A549 (cell line): ENCODE data around the gene NTM. TPM values are rescaled to one million over a fixed set of nuclear protein-coding genes. Genes with fewer than 3 reads are reported as not detected.

Experiments used
- ATAC-seq, 2 experiments: fragments of 200-7000 bp in 1 of 2; fragments of >200 bp in 1 of 2; cut with Nextera tagmentation in 1 of 2; cut with Tn5 transposase in 1 of 2; 3 replicates each; pipeline versions ENCODE4 v1.8.0 to v1.9.1; 2018 to 2020; ENCODE audit warnings: mild to moderate bottlenecking in 1 of 2, moderate library complexity in 1 of 2
- CTCF ChIA-PET: fragments of 300-600 bp; sonication (Branson Sonifier 250); formaldehyde crosslinking; extraction: SDS; loops from one replicate; lab custom pipeline; 2021; ENCODE audit warnings: antibody characterized with exemption, inconsistent platforms; lab: Yijun Ruan, JAX
- POLR2A ChIA-PET: fragments of 350-600 bp; formaldehyde crosslinking; extraction: SDS; loops from one replicate; lab custom pipeline; 2021; ENCODE audit warnings: antibody characterized with exemption, inconsistent platforms; lab: Yijun Ruan, JAX
- DNase-seq, 2 experiments: peaks; one replicate each; pipeline versions ENCODE4 v3.0.0 to v3.0.0-alpha.2; 2011 to 2016; ENCODE audit warnings: low read depth in 1 of 2, low spot score in 1 of 2
- FAIRE-seq: peaks from 2 replicates; lab custom pipeline; 2011; peaks lifted over from hg19 to GRCh38; lab: Jason Lieb, UNC
- H3K27ac ChIP-seq, 2 experiments: fragments of >200 bp; sonication (Bioruptor Twin); formaldehyde crosslinking; 3 replicates each; pipeline ENCODE4 v1.5.1; 2016 to 2017
- H3K4me1 ChIP-seq: fragments of >200 bp; sonication (Bioruptor Twin); formaldehyde crosslinking; 3 replicates; pipeline ENCODE4 v1.6.1; 2016
- H3K4me2 ChIP-seq: fragments of >200 bp; sonication (Bioruptor Twin); formaldehyde crosslinking; 3 replicates; pipeline ENCODE4 v1.6.1; 2016
- H3K4me3 ChIP-seq: fragments of >200 bp; sonication (Bioruptor Twin); formaldehyde crosslinking; 3 replicates; pipeline ENCODE4 v1.5.1; 2016
- H3K9me3 ChIP-seq: fragments of >200 bp; sonication (Bioruptor Twin); formaldehyde crosslinking; 3 replicates; pipeline ENCODE4 v1.6.1; 2016
- BHLHE40 ChIP-seq: IDR thresholded peaks from 2 replicates; pipeline ENCODE4 v1.6.1; 2012; ENCODE audit warnings: low read depth, low read length, inconsistent platforms
- CHD2 ChIP-seq: fragments of 150-350 bp; IDR thresholded peaks from 2 replicates; pipeline ENCODE4 v1.6.1; 2014; ENCODE audit warnings: low read length; ENCODE audit not compliant: partially characterized antibody
- CHD4 ChIP-seq: fragments of 200-600 bp; sonication (generic); IDR thresholded peaks from 2 replicates; pipeline ENCODE4 v1.6.1; 2016; ENCODE audit warnings: antibody characterized with exemption, mild to moderate bottlenecking, borderline replicate concordance
- EHF ChIP-seq: fragments of 250-450 bp; sonication (Bioruptor Pico); IDR thresholded peaks from 2 replicates; pipeline ENCODE4 v1.5.0; 2020; ENCODE audit warnings: mild to moderate bottlenecking
- EHMT2 ChIP-seq: fragments of 200-600 bp; sonication (generic); IDR thresholded peaks from 2 replicates; pipeline ENCODE4 v1.6.1; 2016; ENCODE audit warnings: antibody characterized with exemption, low read depth, mild to moderate bottlenecking, moderate library complexity
- EP300 ChIP-seq, 2 experiments: fragments of >200 bp; sonication (Bioruptor Twin); formaldehyde crosslinking; IDR thresholded peaks; 2 replicates in 1 of 2; 3 replicates in 1 of 2; pipeline ENCODE4 v1.6.1; 2016 to 2017
- FOSB ChIP-seq: fragments of 250-450 bp; sonication (Bioruptor Pico); IDR thresholded peaks from 2 replicates; pipeline ENCODE4 v1.5.0; 2020; ENCODE audit warnings: mild to moderate bottlenecking, moderate library complexity
- GATA3 ChIP-seq: IDR thresholded peaks from 2 replicates; pipeline ENCODE4 v1.6.1; 2012; ENCODE audit warnings: borderline replicate concordance
- HDAC2 ChIP-seq: fragments of 200-600 bp; sonication (generic); IDR thresholded peaks from 2 replicates; pipeline ENCODE4 v1.6.1; 2016
- HES2 ChIP-seq: fragments of >200 bp; sonication (Bioruptor Twin); formaldehyde crosslinking; IDR thresholded peaks from 2 replicates; pipeline ENCODE4 v1.6.1; 2016
- HEYL ChIP-seq: fragments of 250-450 bp; sonication (Bioruptor Pico); IDR thresholded peaks from 2 replicates; pipeline ENCODE4 v1.8.0; 2021; ENCODE audit warnings: mild to moderate bottlenecking, moderate library complexity
- HOXA7 ChIP-seq: fragments of 250-450 bp; sonication (Bioruptor Pico); IDR thresholded peaks from 2 replicates; pipeline ENCODE4 v1.5.0; 2020; ENCODE audit warnings: mild to moderate bottlenecking, moderate library complexity
- HOXB13 ChIP-seq: fragments of 250-450 bp; sonication (Bioruptor Pico); IDR thresholded peaks from 2 replicates; pipeline ENCODE4 v1.5.0; 2020; ENCODE audit warnings: low read depth, mild to moderate bottlenecking, moderate library complexity
- HOXB5 ChIP-seq: fragments of 250-450 bp; sonication (Bioruptor Pico); IDR thresholded peaks from 2 replicates; pipeline ENCODE4 v1.5.0; 2020; ENCODE audit warnings: mild to moderate bottlenecking, moderate library complexity
- JUN ChIP-seq, 2 experiments: fragments of >200 bp; sonication (Bioruptor Twin); formaldehyde crosslinking; IDR thresholded peaks; 2 replicates in 1 of 2; 3 replicates in 1 of 2; pipeline ENCODE4 v1.6.1; 2016 to 2017
- JUNB ChIP-seq: fragments of >200 bp; sonication (Bioruptor Twin); formaldehyde crosslinking; IDR thresholded peaks from 2 replicates; pipeline ENCODE4 v1.6.1; 2016
- MAZ ChIP-seq: fragments of 150-350 bp; IDR thresholded peaks from 2 replicates; pipeline ENCODE4 v1.6.1; 2014; ENCODE audit warnings: antibody characterized with exemption, low read depth, low read length, borderline replicate concordance
- MYC ChIP-seq: IDR thresholded peaks from 2 replicates; pipeline ENCODE4 v1.6.1; 2012; ENCODE audit warnings: mild to moderate bottlenecking, inconsistent platforms, low read length, improper control_type of control experiment, borderline replicate concordance
- NPAS2 ChIP-seq: fragments of 250-450 bp; sonication (Bioruptor Pico); IDR thresholded peaks from 2 replicates; pipeline ENCODE4 v1.8.0; 2022; ENCODE audit warnings: mild to moderate bottlenecking, moderate library complexity, borderline replicate concordance
- PHF8 ChIP-seq: fragments of 200-600 bp; sonication (generic); IDR thresholded peaks from 2 replicates; pipeline ENCODE4 v1.6.1; 2016; ENCODE audit warnings: low read depth, mild to moderate bottlenecking, antibody characterized with exemption, moderate library complexity, borderline replicate concordance
- POLR2A ChIP-seq: IDR thresholded peaks from 2 replicates; pipeline ENCODE4 v1.6.1; 2012; ENCODE audit warnings: mild to moderate bottlenecking, low read length
- POLR2AphosphoS2 ChIP-seq: conservative IDR thresholded peaks from 2 replicates; pipeline ENCODE4 v1.6.1; 2012; ENCODE audit warnings: low read length, improper control_type of control experiment, inconsistent platforms
- RCOR1 ChIP-seq: fragments of 150-350 bp; IDR thresholded peaks from 2 replicates; pipeline ENCODE4 v1.6.1; 2014; ENCODE audit warnings: antibody characterized with exemption, low read length, low read depth
- RFX5 ChIP-seq: fragments of 450-650 bp; IDR thresholded peaks from 2 replicates; pipeline ENCODE4 v1.7.1; 2014; ENCODE audit warnings: antibody characterized with exemption, mild to moderate bottlenecking, moderate library complexity
- RNF2 ChIP-seq: fragments of 200-600 bp; sonication (generic); IDR thresholded peaks from 2 replicates; pipeline ENCODE4 v1.6.1; 2016; ENCODE audit warnings: low read depth, mild to moderate bottlenecking, antibody characterized with exemption, moderate library complexity, borderline replicate concordance
- SMC3 ChIP-seq: fragments of >200 bp; sonication (Bioruptor Twin); formaldehyde crosslinking; IDR thresholded peaks from 3 replicates; pipeline ENCODE4 v1.6.1; 2018; ENCODE audit warnings: inconsistent platforms
- USF2 ChIP-seq: fragments of 450-650 bp; IDR thresholded peaks from 2 replicates; pipeline ENCODE4 v1.6.1; 2014; ENCODE audit warnings: antibody characterized with exemption
- ZC3H11A ChIP-seq: fragments of 450-650 bp; IDR thresholded peaks from 2 replicates; pipeline ENCODE4 v1.6.1; 2014; ENCODE audit warnings: antibody characterized with exemption, mild to moderate bottlenecking
- ZNF302 ChIP-seq: fragments of 250-450 bp; sonication (Bioruptor Pico); IDR thresholded peaks from 2 replicates; pipeline ENCODE4 v1.9.0; 2021; ENCODE audit warnings: inconsistent platforms, mild to moderate bottlenecking, moderate library complexity
- WGBS: methylation state at CpG from one replicate; pipeline ENCODE4 v1.1.6; 2017; ENCODE audit errors: missing lambda C conversion rate; 5-methylcytosine and 5-hydroxymethylcytosine counted together
- polyA plus RNA-seq, 4 experiments: library from polyadenylated mRNA; depleted of rRNA in 3 of 4; stranded (reverse); fragments of >200 nt; fragmentation: RNase III in 1 of 4; extraction: RNeasy Plus Mini Kit Qiagen cat#74134 plus additional on column Dnase treatment in 1 of 4; gene quantifications; 2 replicates in 3 of 4; 3 replicates in 1 of 4; pipeline ENCODE4 v1.2.3, GENCODE V29; 2011 to 2017
- TF ChIP-seq, protein P1 (sequence below): IDR thresholded peaks from 2 replicates; pipeline ENCODE4 v1.6.1; 2012

NTM gene
- polyA plus RNA-seq, 2 of the 4 experiments (the other 2 are of a cell fraction), result not detected

GRCh38 chr11:131724436-131724975 is 354.1 kb downstream of the NTM start:
- ATAC-seq (no peak), DNase-seq (no peak), FAIRE-seq (no peak)
- no peak overlapping the region for H3K4me2 ChIP-seq
- H3K27ac ChIP-seq, result no peak overlapping the region
- ChIA-PET CTCF (no interaction called here), POLR2A (no interaction called here)
- H3K4me3 ChIP-seq, result no peak overlapping the region
- TF ChIP-seq POLR2A (no peak), POLR2AphosphoS2 (no peak), RNF2 (no peak)
- H3K4me1 ChIP-seq, result no peaks in the 10 kb centered on the region
- H3K9me3 ChIP-seq, result no peaks in the 10 kb centered on the region
- WGBS, result 36% methylated on average over 10 of the region's 10 CpGs

GRCh38 chr11:131734871-131735270 is 364.5 kb downstream of the NTM start:
- Histone ChIP-seq H3K9me3 (no peaks in the 10 kb centered on the region), H3K4me1 (no peaks in the 10 kb centered on the region), H3K4me2 (no peak overlapping the region), H3K4me3 (no peak overlapping the region), H3K27ac (no peak overlapping the region)
- TF ChIP-seq GATA3, result no peak
- no peak for TF ChIP-seq HOXB5
- no peak for TF ChIP-seq RCOR1
- no peak for TF ChIP-seq CHD4
- TF ChIP-seq PHF8, result no peak
- TF ChIP-seq POLR2AphosphoS2, result no peak
- no peak for TF ChIP-seq MAZ
- no peak for TF ChIP-seq ZC3H11A
- TF ChIP-seq FOSB (CRISPR knock-in tag), result no peak
- TF ChIP-seq EHMT2, result no peak
- no peak for TF ChIP-seq SMC3
- TF ChIP-seq HEYL (CRISPR knock-in tag), result no peak
- TF ChIP-seq NPAS2 (CRISPR knock-in tag), result no peak
- no peak for TF ChIP-seq JUN (IDR thresholded peaks at IDR 0.05)
- TF ChIP-seq USF2, result no peak
- no peak for TF ChIP-seq HES2
- FAIRE-seq (no peak), ATAC-seq (no peak), DNase-seq (no peak)
- CTCF ChIA-PET, result no interaction called here
- POLR2A ChIA-PET, result no interaction called here
- WGBS, result 4% methylated on average over 4 of the region's 4 CpGs

DNA sequence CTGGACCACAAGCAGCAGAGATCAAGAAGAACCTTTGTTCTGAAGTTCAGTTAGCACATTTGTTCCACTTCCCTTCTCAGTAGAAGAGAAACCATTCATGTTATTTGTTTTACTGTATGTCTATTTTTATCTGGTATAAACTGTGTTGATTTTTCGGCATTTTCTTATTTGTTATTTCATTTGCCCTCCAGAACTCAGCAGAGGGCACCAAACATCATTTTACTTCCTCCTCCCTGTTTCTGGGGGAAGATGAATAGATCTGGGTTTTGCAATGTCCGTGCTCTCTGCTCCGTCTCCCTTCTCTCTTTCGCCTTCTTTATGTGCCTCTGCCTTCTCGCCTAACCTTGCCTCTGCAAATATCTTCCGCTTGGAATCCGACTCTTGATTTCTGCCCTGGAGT is 366.9 kb downstream of the NTM start:
- TF ChIP-seq EP300 (IDR thresholded peaks at IDR 0.05) (no peak), JUN (IDR thresholded peaks at IDR 0.05) (no peak), HEYL (CRISPR knock-in tag) (no peak), BHLHE40 (no peak), CHD4 (no peak)
- TF ChIP-seq, all 56 proteins: peak for 0
- Histone ChIP-seq H3K9me3 (no peaks in the 10 kb centered on the region), H3K27ac (no peak overlapping the region), H3K4me2 (no peak overlapping the region), H3K4me3 (no peak overlapping the region), H3K4me1 (no peaks in the 10 kb centered on the region)
- ChIA-PET POLR2A (no interaction called here), CTCF (no interaction called here)
- DNase-seq (no peak), ATAC-seq (no peak), FAIRE-seq (no peak)
- 6% methylated on average over 7 of the region's 7 CpGs for WGBS

DNA sequence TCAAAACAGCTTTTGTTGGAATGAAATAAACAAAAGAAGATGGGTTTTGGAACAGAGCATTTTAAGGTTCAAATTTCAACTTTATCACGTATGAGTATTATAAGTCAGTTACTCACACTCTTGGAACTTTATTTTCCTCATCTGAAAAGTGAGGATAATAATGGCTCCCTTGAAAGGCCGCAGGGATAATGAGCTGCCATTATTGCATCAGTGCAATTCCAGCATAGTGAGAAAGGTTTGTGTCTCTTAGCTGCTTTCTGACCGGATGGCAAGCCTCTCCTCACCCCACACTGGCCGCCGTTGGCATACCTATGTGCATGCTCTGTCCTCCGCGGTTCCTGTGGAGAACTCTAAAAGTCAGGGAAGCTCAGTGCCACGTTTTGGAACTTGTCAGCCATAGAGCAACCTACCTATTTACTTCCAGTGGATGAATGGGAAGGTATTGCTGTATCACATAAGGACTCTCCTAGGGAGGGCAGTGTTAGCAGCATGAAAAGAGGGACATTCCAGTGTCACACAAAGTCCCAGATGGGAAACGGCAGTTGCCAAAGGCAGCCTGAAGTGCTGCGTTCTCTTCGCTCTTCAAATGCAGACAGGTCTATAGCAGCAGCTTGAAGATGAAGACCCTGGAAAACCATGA is 368.9 kb downstream of the NTM start:
- no peak overlapping the region for H3K4me3 ChIP-seq
- FAIRE-seq (no peak), ATAC-seq (no peak), DNase-seq (no peak)
- H3K4me1 ChIP-seq, result no peaks in the 10 kb centered on the region
- ChIA-PET CTCF (interaction anchor here (1.2 kb wide), 1 partner anchor 8 kb away, joined by 3 read pairs; no protein-coding TSS in a partner anchor), POLR2A (no interaction called here)
- no peak overlapping the region for H3K27ac ChIP-seq
- H3K9me3 ChIP-seq, result no peaks in the 10 kb centered on the region
- 17% methylated on average over 8 of the region's 11 CpGs for WGBS
- H3K4me2 ChIP-seq, result no peak overlapping the region
- no peak for TF ChIP-seq HOXA7 (CRISPR knock-in tag)
- TF ChIP-seq RFX5, result no peak
- no peak for TF ChIP-seq HOXB13 (CRISPR knock-in tag)
- no peak for TF ChIP-seq MYC
- no peak for TF ChIP-seq BHLHE40
- TF ChIP-seq EHF (CRISPR knock-in tag), result no peak
- no peak for TF ChIP-seq HOXB5
- TF ChIP-seq ZNF302 (CRISPR knock-in tag), result no peak
- TF ChIP-seq CHD2, result no peak
- no peak for TF ChIP-seq JUN (IDR thresholded peaks at IDR 0.05)
- no peak for TF ChIP-seq JUNB
- TF ChIP-seq GATA3, result no peak
- TF ChIP-seq, protein P1, sequence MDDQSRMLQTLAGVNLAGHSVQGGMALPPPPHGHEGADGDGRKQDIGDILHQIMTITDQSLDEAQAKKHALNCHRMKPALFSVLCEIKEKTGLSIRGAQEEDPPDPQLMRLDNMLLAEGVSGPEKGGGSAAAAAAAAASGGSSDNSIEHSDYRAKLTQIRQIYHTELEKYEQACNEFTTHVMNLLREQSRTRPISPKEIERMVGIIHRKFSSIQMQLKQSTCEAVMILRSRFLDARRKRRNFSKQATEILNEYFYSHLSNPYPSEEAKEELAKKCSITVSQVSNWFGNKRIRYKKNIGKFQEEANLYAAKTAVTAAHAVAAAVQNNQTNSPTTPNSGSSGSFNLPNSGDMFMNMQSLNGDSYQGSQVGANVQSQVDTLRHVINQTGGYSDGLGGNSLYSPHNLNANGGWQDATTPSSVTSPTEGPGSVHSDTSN, result no peak
- TF ChIP-seq HDAC2, result no peak
